ENCODE results near the gene ENTR1.

- TF ChIP-seq CTCF (IDR thresholded peaks at IDR 0.05) = no peak
- no peak for TF ChIP-seq EZH2 (IDR thresholded peaks at IDR 0.05; ENCODE audit: borderline replicate concordance, insufficient read depth, low read depth, low read length, poor library complexity, severe bottlenecking)
Observed at GRCh38 chr9:136355616-136356557, 54.5 kb downstream of the ENTR1 start.

All from B cell (primary cell).